ENCODE results near the gene SLC25A34.

The SLC25A34 gene

GRCh38 chr1:15714406-15715136 is 21.5 kb upstream of the SLC25A34 start:
- no peak for DNase-seq

GRCh38 chr1:15717418-15718125 is 18.5 kb upstream of the SLC25A34 start:
- DNase-seq, result no peak

DNA sequence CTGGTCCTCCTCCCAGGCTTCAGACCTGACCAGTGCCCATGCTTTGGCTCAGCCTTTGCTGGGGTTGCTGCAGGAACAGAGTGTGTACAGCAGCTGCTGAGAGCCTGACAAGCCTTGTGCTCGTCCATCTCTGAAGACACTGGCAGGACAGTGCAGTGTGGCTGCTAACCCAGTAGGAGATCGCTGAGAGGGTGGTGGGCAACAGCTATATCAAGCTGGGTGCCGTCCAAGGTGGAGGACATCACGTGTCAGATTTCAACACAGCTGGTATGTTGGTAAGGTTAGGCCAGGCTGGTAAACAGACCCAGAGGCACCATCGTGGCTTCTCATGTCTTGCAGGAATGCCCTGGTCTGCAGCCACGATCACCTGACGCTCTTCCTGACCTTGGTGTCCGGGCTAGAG is 17.9 kb upstream of the SLC25A34 start:
- no peak for DNase-seq

DNA sequence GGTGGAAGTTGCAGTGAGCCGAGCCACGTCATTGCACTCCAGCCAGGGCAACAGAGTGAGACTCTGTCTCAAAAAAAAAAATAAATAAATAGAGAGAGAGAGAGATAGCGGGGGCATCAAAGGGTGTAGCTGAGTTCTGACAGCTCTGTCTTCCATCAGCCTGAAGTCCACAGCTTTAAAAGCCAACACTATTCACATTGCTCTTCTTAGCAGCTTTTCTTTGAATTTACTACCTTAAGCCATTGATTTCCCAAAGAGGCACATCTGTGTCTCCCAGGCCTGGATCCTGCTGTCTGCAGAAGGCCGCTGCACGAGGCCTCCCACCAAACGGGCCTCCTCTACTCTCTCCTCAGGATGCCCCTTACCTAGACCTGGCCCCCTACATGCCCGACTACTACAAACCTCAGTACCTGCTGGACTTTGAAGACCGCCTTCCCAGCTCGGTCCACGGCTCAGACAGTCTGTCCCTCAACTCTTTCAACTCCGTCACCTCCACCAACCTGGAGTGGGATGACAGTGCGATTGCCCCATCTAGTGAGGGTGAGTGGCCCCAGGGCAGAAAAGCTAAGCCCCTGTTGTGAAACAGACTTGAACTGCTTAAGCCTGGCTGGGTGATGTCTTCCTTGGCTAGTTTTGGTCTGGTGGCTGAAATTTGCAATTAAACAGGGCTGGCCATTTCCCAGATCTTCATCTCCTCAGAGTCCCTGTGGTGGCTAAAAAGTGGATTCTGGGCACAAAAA is 16.5 kb upstream of the SLC25A34 start:
- no peak for DNase-seq

GRCh38 chr1:15720861-15721260 is 15.2 kb upstream of the SLC25A34 start:
- DNase-seq, result no peak

DNA sequence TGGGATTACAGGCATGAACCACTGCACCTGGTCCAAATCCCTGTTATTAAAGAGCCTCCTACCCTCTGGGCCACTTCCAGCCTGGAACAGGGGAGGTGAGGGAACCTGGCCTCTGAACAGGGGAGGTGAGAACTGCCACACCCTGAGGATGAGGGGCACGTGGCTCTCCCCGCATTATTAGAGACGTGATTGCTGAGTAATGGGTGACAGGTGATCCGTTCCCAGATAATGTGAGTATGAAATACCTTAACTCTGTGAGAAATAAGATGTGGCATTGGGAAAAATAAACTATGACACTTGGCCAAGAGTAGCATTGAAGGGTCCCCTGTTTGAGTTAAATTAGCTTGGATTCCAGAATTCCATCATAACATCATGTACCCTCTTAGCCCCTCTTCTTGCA is 13.6 kb upstream of the SLC25A34 start:
- DNase-seq, result no peak

DNA sequence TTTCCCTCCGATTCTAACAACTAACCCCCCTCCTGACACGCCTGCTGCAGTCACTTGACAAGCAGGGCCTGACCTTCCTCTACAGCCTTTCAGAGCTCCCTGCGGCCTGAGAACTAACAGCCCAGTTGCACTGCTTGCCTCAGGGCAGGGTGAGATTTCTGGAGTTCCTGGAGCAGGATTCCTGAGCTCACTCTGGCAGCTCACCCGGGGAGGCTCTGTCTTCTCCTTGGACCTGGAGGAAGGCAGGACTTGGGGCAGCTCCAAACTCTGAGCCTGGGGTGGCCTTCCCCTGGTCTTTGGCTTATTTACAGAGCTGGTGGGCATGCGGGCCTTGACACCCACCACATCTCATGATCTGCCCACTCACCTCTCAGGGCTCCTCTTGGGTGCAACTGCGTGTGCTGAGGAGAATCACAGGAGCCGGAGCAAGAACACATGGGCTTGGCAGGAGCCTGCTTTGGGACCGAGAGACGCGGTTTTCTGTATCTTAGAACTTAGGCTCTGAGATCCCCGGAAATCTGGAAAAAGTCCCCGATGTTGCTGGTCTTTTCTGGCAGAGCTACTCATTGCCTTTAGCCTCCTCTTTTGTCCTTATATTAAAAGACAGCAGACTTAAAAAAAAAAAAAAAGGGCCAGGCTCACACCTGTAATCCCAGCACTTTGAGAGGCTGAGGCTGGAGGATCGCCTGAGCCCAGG is 13.1 kb upstream of the SLC25A34 start:
- DNase-seq, result no peak

- DNase-seq, result no peak
Observed at GRCh38 chr1:15723631-15724246, 12.3 kb upstream of the SLC25A34 start.

- DNase-seq, result no peak
Observed at GRCh38 chr1:15724949-15725880, 10.8 kb upstream of the SLC25A34 start.

GRCh38 chr1:15726508-15726907 is 9.6 kb upstream of the SLC25A34 start:
- DNase-seq, result no peak

DNA sequence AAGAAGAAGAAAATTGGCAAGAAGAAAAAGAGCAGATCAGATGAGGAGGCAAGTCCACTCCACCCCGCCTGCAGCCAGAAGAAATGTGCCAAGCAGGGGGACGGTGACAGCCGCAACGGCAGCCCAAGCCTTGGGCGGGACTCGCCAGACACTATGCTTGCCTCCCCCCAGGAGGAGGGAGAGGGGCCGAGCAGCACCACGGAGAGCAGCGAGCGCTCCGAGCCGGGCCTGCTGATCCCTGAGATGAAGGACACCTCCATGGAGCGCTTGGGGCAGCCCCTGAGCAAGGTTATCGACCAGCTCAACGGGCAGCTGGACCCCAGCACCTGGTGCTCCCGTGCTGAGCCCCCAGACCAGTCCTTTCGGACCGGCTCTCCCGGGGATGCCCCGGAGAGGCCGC is 9.0 kb upstream of the SLC25A34 start:
- no peak for DNase-seq

DNA sequence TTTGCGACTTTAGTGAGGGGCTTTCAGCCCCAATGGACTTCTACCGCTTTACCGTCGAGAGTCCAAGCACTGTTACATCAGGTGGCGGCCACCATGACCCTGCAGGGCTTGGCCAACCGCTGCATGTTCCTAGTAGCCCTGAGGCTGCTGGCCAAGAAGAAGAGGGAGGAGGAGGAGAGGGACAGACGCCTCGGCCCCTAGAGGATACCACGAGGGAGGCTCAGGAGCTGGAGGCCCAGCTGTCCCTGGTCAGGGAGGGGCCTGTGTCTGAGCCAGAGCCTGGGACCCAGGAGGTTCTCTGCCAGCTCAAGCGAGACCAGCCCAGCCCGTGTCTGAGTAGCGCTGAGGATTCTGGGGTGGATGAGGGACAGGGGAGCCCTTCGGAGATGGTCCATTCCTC is 8.6 kb upstream of the SLC25A34 start:
- no peak for DNase-seq

DNA sequence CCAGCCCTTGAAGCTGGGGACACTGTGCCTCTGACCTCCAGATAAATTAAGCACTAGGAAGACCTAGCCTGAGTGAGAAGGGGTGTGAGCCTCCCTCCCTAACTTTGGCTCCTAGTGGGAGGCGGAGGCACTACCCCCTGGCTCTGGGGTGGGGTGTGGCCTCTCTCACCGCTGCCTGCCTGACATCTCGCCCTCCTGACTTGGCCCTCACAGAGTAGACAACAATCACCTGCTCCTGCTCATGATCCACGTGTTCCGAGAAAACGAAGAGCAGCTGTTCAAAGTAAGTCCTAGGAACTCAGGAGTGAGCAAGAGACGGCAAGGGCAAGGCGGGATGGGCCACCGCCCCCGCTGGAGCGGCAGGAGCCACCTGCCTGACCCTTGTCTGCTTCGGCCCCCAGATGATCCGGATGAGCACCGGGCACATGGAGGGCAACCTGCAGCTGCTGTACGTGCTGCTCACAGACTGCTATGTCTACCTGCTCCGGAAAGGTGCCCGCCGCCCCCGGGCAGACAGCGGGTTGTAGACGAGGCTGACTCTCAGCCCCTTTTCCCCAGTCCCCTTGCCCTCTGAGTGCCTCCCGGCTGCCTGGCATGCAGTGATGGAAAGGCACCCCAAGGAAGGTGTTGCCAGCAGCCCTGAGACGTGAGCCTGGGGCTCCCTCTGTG is 8.1 kb upstream of the SLC25A34 start:
- DNase-seq, result no peak

DNA sequence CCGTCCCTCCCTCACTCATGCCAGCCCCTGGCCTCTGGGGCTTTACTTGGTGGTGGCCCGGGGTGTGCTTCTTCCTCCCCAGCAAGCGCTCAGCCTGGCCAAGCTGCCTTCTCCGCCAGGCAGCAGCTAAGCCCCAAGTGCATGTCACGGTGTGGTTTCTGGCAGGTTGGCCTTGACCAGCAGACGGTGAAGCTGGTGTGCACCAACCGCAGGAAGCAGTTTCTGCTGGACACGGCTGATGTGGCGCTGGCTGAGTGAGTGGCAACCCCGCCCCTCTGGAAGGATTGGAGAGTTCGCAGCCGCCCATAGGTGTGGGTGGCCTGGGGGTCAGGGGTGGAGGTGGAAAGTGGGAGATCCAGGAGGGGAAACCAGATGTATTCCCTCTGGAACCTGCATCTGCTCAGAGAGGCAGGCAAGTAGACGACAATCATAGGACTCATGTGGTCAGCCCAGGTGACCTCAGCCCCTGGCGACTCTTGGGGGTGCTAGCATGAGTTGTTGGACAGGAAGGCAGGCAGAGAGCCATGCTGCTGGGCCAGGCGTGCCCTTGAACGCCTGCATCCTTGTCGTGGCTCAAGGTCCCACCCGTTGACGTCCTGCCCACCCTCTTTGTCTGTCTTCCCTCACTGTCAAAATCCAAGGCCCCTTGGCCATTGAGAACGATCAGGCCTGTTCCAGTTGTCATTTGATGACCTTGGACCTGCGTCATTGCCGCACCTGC is 7.0 kb upstream of the SLC25A34 start:
- DNase-seq, result no peak

GRCh38 chr1:15730423-15730822 is 5.6 kb upstream of the SLC25A34 start:
- DNase-seq, result no peak

DNA sequence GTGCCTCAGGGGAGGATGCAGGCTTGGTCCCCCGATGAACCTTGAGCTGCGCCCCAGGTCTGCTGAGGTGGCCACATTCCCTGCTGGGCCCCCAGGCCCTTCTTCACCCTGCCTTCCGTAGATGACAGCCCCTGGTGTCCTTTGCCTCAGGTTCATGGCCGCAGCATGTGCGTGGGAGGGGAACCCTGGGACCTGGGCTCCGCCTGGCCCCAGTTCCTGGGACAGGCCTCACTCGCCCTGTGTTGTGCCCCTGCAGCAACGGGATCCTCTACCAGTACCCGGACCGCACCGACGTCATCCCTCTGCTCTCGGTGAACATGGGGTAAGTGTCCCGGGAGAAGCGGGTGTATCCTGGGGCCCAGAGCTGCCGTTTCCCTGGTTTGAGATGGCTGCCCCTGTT is 5.1 kb upstream of the SLC25A34 start:
- no peak for DNase-seq

DNA sequence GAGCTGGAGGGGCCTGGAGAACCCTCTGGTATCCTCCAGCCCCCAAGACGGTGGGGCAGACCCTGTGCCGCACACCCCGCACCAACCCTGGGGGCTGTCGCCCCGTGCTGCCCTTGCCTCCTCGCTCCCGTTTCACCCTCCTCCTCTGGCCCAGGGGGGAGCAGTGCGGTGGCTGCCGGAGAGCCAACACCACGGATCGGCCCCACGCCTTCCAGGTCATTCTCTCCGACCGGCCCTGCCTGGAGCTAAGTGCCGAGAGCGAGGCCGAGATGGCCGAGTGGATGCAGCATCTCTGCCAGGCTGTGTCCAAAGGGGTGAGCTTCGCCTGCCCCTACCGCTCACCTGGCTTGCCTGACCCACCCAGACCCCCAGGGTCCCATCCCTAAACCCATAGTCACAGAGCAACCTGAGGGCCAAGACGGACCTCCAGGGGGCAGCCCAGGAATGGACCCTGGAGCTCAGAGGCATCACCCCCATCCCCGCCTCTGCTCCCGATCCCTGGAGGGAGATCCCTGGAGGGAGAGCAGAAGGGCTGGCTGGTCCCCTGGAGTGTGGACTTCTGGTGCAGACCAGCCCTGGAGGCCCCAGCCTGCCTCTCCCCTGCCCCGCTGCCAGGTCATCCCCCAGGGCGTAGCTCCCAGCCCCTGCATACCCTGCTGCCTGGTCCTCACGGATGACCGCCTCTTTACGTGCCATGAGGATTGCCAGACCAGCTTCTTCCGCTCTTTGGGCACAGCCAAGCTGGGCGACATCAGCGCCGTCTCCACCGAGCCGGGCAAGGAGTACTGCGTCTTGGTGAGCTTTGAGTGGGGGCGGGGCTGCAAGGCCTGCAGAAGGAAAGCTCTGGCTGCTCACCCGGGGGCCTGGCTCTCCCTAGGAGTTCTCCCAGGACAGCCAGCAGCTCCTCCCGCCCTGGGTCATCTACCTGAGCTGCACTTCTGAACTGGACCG is 4.0 kb upstream of the SLC25A34 start:
- DNase-seq, result no peak

- no peak for DNase-seq
Observed at GRCh38 chr1:15732686-15733081, 3.4 kb upstream of the SLC25A34 start.

- no peak for DNase-seq
Observed at GRCh38 chr1:15733218-15733725, 2.8 kb upstream of the SLC25A34 start.

Data from NCI-H2107 (cell line).